NCI-H774 (cell line): ENCODE measurements around the gene BARX2.
"Not testable (repeated sequence)": the region's sequence is repeated elsewhere in the genome, so short reads cannot be mapped to it uniquely, and the experiment has no call there.

Experiments used
- DNase-seq: peaks from one replicate; lab custom pipeline; 2025; lab: John Stamatoyannopoulos, UW

The BARX2 gene, protein sequence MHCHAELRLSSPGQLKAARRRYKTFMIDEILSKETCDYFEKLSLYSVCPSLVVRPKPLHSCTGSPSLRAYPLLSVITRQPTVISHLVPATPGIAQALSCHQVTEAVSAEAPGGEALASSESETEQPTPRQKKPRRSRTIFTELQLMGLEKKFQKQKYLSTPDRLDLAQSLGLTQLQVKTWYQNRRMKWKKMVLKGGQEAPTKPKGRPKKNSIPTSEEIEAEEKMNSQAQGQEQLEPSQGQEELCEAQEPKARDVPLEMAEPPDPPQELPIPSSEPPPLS

DNA sequence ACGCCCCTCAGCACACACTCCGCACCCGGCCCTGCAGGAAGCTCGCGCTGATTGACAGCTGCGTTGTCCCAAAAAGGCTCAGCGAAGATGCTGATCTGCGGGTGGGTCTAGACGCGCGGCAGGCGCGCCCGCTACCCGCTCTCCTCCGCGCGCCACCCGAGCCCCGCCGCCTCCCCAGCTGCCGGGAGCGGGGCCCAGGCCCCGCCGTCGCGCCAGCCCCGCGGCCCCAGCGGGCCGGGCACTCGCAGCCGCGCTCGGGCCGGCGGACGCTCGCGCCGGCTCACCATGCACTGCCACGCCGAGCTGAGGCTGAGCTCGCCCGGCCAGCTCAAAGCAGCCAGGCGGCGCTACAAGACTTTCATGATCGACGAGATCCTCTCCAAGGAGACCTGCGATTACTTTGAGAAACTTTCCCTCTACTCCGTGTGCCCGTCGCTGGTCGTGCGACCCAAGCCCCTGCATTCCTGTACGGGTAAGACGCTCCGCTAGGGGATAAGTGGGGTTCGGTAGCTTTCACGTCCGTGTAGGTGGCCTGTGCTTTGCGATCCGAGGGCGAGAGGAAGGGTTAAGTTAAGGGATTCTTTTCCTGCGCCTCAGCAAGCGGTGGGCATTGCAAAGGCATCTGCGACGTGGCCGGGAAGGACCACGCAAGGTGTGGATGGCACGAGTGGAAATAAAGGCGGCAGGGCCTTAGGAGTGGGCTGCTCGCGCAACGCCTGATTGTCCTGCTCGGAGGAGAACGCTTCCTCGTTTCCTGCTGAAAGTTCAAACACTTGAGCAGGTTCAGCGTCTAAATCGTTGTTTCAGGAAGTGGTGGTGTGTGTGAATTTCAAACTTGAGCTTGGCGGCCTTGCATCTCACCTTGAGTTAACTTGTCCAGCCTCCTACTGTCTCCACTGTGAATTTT lies at the start of gene BARX2:
TSS of gene BARX2 (plus strand) at position 98 of the 907 bp plus-strand sequence. CDS start at position 286, 188 bp downstream.
- DNase-seq = peak; percentile 59

DNA sequence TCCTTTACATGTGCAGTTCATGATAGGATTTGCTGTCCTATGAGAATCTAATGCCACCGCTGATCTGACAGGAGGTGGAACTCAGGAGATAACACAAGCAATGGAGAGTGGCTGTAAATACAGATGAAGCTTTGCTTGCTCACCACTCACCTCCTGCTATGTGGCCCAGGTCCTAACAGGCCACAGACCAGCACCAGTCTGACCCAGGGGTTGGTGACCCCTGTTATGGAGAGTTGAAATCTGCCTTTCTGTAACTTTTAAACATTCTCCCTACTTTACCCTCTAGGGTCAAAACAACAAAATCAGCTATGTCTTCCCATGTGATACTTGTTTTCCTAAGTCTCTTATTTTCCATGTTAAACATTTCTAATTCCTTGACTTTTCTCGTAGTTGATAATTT lies 48.7 kb upstream of the BARX2 start:
- DNase-seq = no peak

DNA sequence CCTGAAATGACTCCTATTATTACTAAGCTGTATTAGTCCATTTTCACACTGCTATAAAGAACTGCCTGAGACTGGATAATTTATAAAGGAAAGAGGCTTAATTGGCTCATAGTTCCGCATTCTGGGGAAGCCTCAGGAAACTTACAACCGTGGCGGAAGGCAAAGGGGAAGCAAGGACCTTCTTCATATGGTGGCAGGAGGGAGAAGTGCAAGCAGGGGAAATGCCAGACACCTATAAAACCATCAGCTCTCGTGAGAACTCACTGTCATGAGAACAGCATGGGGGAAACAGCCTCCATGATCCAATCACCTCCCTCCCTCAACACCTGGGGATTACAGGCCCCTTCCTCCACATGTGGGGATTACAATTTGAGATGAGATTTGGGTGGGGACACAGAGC lies 47.9 kb upstream of the BARX2 start:
- DNase-seq = not testable (repeated sequence)

DNA sequence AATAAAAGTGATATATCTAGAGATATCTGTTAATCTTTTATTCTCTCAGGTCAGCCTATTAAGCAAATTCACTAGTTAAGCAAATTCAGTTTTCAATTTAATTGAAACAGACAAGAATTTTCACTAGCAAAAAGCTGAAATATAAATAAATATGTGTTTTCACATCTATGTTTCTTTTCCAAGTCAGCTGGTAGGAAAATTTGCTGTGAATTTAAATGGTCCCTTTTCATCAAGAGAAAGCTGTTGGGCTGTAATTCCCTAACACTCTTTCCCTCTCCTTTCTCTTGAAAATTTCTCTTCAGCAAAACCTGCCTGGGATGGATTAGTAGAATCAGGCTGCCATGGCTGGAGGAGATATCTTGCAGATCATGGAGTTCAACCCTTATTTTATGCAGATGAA lies 46.9 kb upstream of the BARX2 start:
- DNase-seq = no peak

DNA sequence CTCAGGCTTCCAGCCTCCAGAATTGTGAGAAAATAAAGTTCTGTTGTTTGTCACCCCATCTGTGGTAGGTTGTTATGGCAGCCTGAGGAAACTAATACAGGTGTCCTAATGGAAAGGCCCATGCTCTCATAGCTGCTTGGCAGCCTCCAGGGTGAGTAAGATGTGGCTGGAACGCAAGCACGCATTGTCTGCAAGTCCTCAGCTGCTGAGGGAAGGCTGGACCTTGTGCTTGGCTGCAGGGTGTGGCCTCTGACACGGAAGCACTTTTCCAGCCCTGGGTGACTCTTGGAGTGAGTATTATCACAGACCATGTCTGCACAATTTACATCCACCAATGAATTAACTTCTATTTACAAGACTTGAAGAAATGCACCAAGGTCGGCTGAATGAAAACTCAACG lies 44.4 kb upstream of the BARX2 start:
- DNase-seq = no peak

DNA sequence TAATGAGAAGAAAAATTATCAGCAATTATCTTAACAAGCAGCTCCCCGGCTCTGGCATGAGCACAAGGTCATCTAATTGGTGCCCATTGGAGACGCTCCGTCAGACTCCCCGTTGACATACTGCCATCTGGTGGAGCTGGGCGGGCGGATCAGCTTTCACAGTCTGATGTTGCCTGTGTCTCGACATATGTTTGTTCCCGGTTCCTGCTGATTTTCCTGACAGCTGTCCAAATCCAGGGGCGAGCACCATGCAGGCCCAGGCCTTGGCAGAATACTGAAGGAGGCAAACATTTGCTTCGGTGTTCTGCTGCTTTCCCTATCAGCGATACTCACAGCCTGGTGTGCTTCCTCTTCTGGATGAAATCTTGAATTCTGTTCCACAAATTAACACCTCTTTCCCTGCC lies 43.8 kb upstream of the BARX2 start:
- peak; percentile 89 for DNase-seq

DNA sequence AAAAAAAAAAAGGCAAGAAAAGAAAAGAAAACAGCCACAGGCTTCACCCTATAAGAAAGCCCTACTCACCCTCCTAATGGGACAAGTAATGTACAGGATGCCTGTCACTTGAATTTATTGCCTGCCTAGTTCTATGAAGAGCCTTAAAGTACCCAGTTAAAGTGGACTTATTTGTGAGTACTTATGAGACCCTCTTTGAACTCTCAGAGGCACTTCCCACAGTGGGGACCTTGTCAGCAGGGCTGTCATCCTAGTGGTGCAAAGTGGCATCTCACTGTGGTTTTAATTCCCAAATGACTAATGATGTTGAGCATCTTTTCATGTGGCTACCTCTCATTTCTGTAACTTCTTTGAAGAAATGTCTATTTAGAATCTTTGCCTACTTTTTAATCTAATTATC lies 41.8 kb upstream of the BARX2 start:
- no peak for DNase-seq

DNA sequence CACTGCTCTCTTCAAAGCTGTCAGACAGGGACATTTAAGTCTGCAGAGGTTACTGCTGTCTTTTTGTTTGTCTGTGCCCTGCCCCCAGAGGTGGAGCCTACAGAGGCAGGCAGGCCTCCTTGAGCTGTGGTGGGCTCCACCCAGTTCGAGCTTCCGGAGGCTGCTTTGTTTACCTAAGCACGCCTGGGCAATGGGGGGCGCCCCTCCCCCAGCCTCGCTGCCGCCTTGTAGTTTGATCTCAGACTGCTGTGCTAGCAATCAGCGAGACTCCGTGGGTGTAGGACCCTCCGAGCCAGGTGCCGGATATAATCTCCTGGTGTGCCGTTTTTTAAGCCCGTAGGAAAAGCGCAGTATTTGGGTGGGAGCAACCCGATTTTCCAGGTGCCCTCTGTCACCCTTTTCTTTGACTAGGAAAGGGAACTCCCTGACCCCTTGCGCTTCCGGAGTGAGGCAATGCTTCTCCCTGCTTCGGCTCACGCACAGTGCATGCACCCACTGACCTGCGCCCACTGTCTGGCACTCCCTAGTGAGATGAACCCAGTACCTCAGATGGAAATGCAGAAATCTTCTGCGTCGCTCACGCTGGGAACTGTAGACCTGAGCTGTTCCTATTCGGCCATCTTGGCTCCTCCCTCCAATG lies 31.2 kb upstream of the BARX2 start:
- DNase-seq = not testable (repeated sequence)

- DNase-seq = no peak
Observed at GRCh38 chr11:129346916-129347315, 28.7 kb upstream of the BARX2 start.

DNA sequence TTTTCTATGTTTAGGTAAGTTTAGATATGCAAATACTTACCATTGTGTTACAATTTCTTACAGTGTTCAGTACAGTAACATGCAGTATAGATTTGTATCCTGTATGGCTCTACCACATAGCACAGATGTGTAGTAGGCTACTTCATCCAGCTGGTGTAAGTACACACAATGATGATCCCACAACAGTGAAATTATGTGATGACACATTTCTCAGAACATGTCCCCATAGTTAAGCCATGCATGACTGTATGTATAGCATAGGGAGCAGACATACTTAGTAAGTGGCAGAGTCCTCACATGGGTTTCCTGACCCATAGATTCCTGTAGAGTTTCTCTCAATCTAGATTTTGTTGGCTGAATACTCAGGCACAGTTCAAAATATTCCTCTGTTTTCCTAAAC lies 26.8 kb upstream of the BARX2 start:
- no peak for DNase-seq

GRCh38 chr11:129352676-129353075 lies 23.0 kb upstream of the BARX2 start:
- DNase-seq = no peak

DNA sequence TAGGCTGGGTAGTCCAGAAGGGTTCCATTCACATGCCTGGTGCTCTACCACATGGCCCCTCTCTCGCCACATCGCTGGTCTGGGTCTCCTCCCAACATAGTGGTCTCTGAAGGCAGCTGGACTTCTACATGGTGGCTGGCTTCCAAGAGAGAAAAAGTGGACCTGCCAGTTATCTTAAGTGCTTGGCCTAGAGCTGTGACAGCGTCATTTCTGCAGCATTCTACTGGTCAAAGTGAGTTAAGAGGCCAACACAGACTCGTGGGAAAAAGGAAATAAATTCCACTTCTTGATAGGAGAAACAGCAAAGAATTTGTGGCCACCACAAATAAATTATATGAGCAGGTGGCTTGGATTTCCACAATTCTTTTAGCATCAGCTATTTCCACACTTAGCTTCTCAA lies 21.0 kb upstream of the BARX2 start:
- no peak for DNase-seq

GRCh38 chr11:129359748-129360147 lies 15.9 kb upstream of the BARX2 start:
- no peak for DNase-seq

DNA sequence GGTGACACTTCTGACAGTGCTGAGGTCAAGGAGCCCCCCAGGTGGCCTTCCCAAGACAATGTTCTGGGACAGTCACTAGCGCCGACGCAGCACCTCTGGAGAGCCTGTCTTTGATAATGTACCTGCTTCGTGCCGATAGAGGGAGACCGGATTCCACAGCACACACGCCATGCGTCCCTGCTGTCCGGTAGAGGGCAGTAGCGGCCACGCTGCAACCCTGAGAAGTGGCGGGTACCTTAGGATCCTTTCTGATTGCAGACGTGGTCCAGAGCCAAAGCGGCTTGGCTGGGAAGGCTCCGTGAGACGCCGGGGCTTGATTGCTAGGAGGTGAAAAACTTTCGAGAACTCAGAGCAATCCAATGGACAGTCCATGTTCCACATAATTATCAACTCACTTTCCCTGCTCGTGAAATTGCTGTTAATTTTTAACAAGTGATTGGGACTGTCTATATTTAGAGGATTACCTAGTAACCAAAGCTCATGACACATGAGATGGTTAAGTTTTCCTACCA lies 11.4 kb upstream of the BARX2 start:
- DNase-seq = peak; percentile 87

DNA sequence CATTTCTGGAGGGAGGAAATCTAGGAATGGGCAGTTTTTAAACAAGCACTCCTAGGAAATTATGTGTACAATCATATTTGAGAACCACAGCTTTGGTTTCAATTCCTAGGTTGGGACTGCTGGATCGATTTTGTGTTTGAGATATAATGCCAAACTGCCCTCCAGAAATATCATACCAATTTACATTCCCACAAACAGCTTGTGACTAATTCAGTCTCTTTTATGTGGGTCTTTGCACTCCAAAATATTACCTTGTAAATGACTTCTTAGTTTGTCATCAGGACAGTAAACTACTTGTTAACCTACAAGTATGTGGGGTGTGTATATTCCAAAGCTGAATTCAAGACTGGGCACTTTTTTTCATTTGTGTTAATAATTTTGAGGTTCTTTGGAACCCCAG lies 9.8 kb upstream of the BARX2 start:
- DNase-seq = no peak

- DNase-seq = no peak
Observed at GRCh38 chr11:129366737-129367597, 8.7 kb upstream of the BARX2 start.

GRCh38 chr11:129368889-129369672 lies 6.6 kb upstream of the BARX2 start:
- peak; percentile 55 for DNase-seq

DNA sequence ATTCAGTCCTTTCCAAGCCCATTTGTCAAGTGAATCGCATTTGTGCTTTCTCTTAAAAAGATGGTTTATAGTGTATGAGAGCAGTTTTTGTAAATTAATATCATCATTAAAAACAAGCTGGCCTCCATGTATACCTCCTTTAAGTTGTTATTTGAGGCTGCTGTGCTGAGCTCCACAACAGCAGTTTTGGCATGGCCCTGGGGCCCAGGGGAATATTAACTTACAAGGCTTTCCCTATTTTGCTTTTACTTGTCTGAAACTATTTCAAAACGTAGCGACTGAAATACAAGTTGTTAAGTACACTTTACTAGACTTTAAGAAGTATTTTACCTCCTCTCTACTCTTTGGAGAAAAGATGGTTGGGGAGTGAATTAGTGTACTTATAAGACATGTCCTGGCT lies 4.9 kb upstream of the BARX2 start:
- no peak for DNase-seq

GRCh38 chr11:129372609-129373488 lies 2.8 kb upstream of the BARX2 start:
- no peak for DNase-seq

- no peak for DNase-seq
Observed at GRCh38 chr11:129373489-129373953, 2.1 kb upstream of the BARX2 start.
